ENCODE data around the gene ARID1B. TPM values are rescaled to one million over a fixed set of nuclear protein-coding genes. Genes with fewer than 3 reads are reported as not detected.
A peak's percentile ranks its signal among the peaks of the same experiment; 100 is the strongest.

The ARID1B gene
- total and polyA plus RNA-seq, 9 of the 15 experiments (the other 6 are each of a cell fraction or from before 2014, with no cell fraction given), result 12.5 to 50.5 (median 25.8) TPM

DNA sequence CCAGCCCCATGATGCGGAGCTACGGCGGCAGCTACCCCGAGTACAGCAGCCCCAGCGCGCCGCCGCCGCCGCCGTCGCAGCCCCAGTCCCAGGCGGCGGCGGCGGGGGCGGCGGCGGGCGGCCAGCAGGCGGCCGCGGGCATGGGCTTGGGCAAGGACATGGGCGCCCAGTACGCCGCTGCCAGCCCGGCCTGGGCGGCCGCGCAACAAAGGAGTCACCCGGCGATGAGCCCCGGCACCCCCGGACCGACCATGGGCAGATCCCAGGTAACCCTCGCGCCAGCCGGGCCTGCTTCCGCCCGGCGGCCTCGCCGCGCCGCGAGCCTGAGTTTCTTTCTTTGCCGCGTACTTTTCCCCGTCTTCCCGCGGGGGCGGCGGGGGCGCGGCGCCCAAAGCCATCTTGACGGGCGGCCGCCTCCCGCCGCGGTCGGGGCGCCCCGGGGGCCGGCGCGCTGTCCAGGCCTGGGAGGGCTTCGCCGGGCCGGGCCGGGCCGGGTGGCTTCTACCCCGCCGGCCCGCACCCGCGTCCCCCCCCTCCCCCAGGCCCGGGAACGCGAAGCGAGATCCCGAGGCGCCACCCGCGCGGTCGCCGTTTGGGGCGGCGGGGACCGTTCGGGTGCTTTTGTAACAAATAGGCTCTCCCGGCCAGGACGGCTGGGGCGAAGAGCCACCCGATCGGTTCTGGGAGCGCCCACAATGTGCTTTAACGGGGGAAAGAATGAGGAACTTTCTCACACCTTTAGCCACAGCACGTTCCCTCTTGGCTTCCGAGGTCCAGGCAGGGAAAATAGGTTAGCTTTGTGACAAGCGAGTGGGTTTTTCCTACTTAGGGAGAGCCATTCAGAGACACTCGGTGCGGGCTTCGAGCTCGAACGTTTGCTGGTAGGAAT is 2.3 kb downstream of the ARID1B start (continued):
- TF ChIP-seq, protein P1, sequence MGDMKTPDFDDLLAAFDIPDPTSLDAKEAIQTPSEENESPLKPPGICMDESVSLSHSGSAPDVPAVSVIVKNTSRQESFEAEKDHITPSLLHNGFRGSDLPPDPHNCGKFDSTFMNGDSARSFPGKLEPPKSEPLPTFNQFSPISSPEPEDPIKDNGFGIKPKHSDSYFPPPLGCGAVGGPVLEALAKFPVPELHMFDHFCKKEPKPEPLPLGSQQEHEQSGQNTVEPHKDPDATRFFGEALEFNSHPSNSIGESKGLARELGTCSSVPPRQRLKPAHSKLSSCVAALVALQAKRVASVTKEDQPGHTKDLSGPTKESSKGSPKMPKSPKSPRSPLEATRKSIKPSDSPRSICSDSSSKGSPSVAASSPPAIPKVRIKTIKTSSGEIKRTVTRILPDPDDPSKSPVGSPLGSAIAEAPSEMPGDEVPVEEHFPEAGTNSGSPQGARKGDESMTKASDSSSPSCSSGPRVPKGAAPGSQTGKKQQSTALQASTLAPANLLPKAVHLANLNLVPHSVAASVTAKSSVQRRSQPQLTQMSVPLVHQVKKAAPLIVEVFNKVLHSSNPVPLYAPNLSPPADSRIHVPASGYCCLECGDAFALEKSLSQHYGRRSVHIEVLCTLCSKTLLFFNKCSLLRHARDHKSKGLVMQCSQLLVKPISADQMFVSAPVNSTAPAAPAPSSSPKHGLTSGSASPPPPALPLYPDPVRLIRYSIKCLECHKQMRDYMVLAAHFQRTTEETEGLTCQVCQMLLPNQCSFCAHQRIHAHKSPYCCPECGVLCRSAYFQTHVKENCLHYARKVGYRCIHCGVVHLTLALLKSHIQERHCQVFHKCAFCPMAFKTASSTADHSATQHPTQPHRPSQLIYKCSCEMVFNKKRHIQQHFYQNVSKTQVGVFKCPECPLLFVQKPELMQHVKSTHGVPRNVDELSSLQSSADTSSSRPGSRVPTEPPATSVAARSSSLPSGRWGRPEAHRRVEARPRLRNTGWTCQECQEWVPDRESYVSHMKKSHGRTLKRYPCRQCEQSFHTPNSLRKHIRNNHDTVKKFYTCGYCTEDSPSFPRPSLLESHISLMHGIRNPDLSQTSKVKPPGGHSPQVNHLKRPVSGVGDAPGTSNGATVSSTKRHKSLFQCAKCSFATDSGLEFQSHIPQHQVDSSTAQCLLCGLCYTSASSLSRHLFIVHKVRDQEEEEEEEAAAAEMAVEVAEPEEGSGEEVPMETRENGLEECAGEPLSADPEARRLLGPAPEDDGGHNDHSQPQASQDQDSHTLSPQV (IDR thresholded peaks at IDR 0.05), result peak; percentile 35; the same call in 1 of the 2 replicates
- TF ChIP-seq, protein P2, sequence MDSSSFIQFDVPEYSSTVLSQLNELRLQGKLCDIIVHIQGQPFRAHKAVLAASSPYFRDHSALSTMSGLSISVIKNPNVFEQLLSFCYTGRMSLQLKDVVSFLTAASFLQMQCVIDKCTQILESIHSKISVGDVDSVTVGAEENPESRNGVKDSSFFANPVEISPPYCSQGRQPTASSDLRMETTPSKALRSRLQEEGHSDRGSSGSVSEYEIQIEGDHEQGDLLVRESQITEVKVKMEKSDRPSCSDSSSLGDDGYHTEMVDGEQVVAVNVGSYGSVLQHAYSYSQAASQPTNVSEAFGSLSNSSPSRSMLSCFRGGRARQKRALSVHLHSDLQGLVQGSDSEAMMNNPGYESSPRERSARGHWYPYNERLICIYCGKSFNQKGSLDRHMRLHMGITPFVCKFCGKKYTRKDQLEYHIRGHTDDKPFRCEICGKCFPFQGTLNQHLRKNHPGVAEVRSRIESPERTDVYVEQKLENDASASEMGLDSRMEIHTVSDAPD (CRISPR knock-in tag; IDR thresholded peaks at IDR 0.05), result no peak
- peak; percentile 58; the same call in 1 of the 2 replicates for TF ChIP-seq GATAD2B (IDR thresholded peaks at IDR 0.05; ENCODE audit: borderline replicate concordance)
- 0 out of 2 replicates have a peak, but pooled peaks have one; percentile 19 for TF ChIP-seq MECOM (CRISPR knock-in tag; IDR thresholded peaks at IDR 0.05)
- peak in 2 of 3 experiments; percentile 51 to 69 for TF ChIP-seq YY1 (IDR thresholded peaks at IDR 0.05; ENCODE audit: borderline replicate concordance in 1 of 3, control insufficient read depth in 1 of 3, extremely low read depth in 1 of 3, insufficient read depth in 3 of 3, insufficient read length in 1 of 3, insufficient replicate concordance in 2 of 3, low read depth in 1 of 3, low read length in 2 of 3)
- TF ChIP-seq, protein P3, sequence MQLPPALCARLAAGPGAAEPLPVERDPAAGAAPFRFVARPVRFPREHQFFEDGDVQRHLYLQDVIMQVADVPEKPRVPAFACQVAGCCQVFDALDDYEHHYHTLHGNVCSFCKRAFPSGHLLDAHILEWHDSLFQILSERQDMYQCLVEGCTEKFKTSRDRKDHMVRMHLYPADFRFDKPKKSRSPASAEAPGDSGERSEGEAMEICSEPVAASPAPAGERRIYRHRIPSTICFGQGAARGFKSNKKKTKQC (CRISPR knock-in tag; IDR thresholded peaks at IDR 0.05), result peak; percentile 59; the same call in 1 of the 2 replicates
- TF ChIP-seq ZNF133 (CRISPR knock-in tag; IDR thresholded peaks at IDR 0.05), result peak; percentile 45; the same call in 1 of the 2 replicates
- TF ChIP-seq ZNF707 (CRISPR knock-in tag; conservative IDR thresholded peaks at IDR 0.05), result no peak
- peak; percentile 9 for TF ChIP-seq SAP30 (IDR thresholded peaks at IDR 0.05; ENCODE audit: borderline replicate concordance, insufficient read depth, low read depth, low read length, poor library complexity, severe bottlenecking)
- peak; percentile 69 for TF ChIP-seq GABPA (tag; conservative IDR thresholded peaks at IDR 0.05; ENCODE audit: low read depth)
- peak; percentile 60 for TF ChIP-seq NFRKB (IDR thresholded peaks at IDR 0.05; ENCODE audit: low read depth)
- peak; percentile 44; the same call in 1 of the 2 replicates for TF ChIP-seq FOXP1 (CRISPR knock-in tag; IDR thresholded peaks at IDR 0.05)
- TF ChIP-seq ZNF121 (CRISPR knock-in tag; conservative IDR thresholded peaks at IDR 0.05), result peak; percentile 28
- peak; percentile 49; the same call in 1 of the 2 replicates for TF ChIP-seq PHF8 (IDR thresholded peaks at IDR 0.05; ENCODE audit: borderline replicate concordance, low read length)
- 0 out of 4 replicates have a peak, but pooled peaks of 1 of the 2 experiments have one; percentile 7 for TF ChIP-seq RCOR1 (IDR thresholded peaks at IDR 0.05; ENCODE audit: borderline replicate concordance in 1 of 2, low read depth in 2 of 2, low read length in 2 of 2)
- peak; percentile 54 for TF ChIP-seq TBP (optimal IDR thresholded peaks at IDR 0.05; ENCODE audit: low read depth, low read length)
- no peak for TF ChIP-seq POLR2A (conservative IDR thresholded peaks at IDR 0.05)
